ENCODE data around the gene A3GALT2.

A3GALT2 gene

GRCh38 chr1:33366762-33367484, 46.0 kb upstream of the A3GALT2 start:
- no peak for TF ChIP-seq CTCF (IDR thresholded peaks at IDR 0.05; ENCODE audit: control insufficient read depth, extremely low read depth, insufficient read depth)
- no peak for DNase-seq (ENCODE audit: low read depth)
- H3K4me3 ChIP-seq (ENCODE audit: low read depth, low read length): no peak overlapping the region

GRCh38 chr1:33365560-33365997, 44.7 kb upstream of the A3GALT2 start:
- no peak overlapping the region for H3K4me3 ChIP-seq (ENCODE audit: low read depth, low read length)
- no peak for DNase-seq (ENCODE audit: low read depth)
- no peak for TF ChIP-seq CTCF (IDR thresholded peaks at IDR 0.05; ENCODE audit: control insufficient read depth, extremely low read depth, insufficient read depth)

GRCh38 chr1:33364565-33364918, 43.6 kb upstream of the A3GALT2 start:
- no peak for TF ChIP-seq CTCF (IDR thresholded peaks at IDR 0.05; ENCODE audit: control insufficient read depth, extremely low read depth, insufficient read depth)
- no peak overlapping the region for H3K4me3 ChIP-seq (ENCODE audit: low read depth, low read length)
- DNase-seq (ENCODE audit: low read depth): no peak

GRCh38 chr1:33363470-33363861, 42.6 kb upstream of the A3GALT2 start:
- no peak for DNase-seq (ENCODE audit: low read depth)
- H3K4me3 ChIP-seq (ENCODE audit: low read depth, low read length): no peak overlapping the region

GRCh38 chr1:33363021-33363420, 42.1 kb upstream of the A3GALT2 start:
- no peak for TF ChIP-seq CTCF (IDR thresholded peaks at IDR 0.05; ENCODE audit: control insufficient read depth, extremely low read depth, insufficient read depth)
- DNase-seq (ENCODE audit: low read depth): no peak
- H3K4me3 ChIP-seq (ENCODE audit: low read depth, low read length): no peak overlapping the region

More at GRCh38 chr1:33363470-33363861, 42.6 kb upstream of the A3GALT2 start:
- no peak for TF ChIP-seq CTCF (IDR thresholded peaks at IDR 0.05; ENCODE audit: control insufficient read depth, extremely low read depth, insufficient read depth)

GRCh38 chr1:33361532-33362235, 40.8 kb upstream of the A3GALT2 start:
- TF ChIP-seq CTCF (IDR thresholded peaks at IDR 0.05; ENCODE audit: control insufficient read depth, extremely low read depth, insufficient read depth): no peak
- H3K4me3 ChIP-seq (ENCODE audit: low read depth, low read length): no peak overlapping the region
- no peak for DNase-seq (ENCODE audit: low read depth)

Measured in LNCaP clone FGC (cell line).